B cell (primary cell): ENCODE measurements around the gene KATNAL2. TPM values are rescaled to one million over a fixed set of nuclear protein-coding genes. Genes with fewer than 3 reads are reported as not detected.

Experiments used
- ATAC-seq: fragments of 200-7000 bp; cut with Tn5 transposase; one replicate; pipeline ENCODE4 v1.10.0; 2021; ENCODE audit warnings: low read depth, mild to moderate bottlenecking, moderate number of reproducible peaks, moderate library complexity
- CTCF ChIA-PET: fragments of 350-600 bp; sonication (Branson Sonifier 250); formaldehyde crosslinking; loops from one replicate; lab custom pipeline; 2021; ENCODE audit warnings: antibody characterized with exemption, inconsistent platforms; lab: Charles Lee
- POLR2A ChIA-PET: fragments of 350-600 bp; sonication (Branson Sonifier 250); formaldehyde crosslinking; loops from one replicate; lab custom pipeline; 2021; ENCODE audit warnings: antibody characterized with exemption; lab: Charles Lee
- DNase-seq: peaks from one replicate; pipeline ENCODE4 v3.0.0; 2013
- H2AFZ ChIP-seq: 2 replicates; pipeline ENCODE4 v1.6.1; 2012; ENCODE audit warnings: mild to moderate bottlenecking, low read depth, low read length; ENCODE audit not compliant: insufficient read depth, poor library complexity, severe bottlenecking
- H3K27ac ChIP-seq, 2 donors: 1 replicate in 1 of 2; 2 replicates in 1 of 2; pipeline ENCODE4 v1.5.1; 2012 to 2013; ENCODE audit warnings: low read length in 2 of 2, mild to moderate bottlenecking in 2 of 2, moderate library complexity in 1 of 2
- H3K27me3 ChIP-seq, 4 experiments: fragments of 200-600 bp in 1 of 4; sonication (generic) in 1 of 4; replicated peaks in 1 of 4; 1 replicate in 2 of 4; 2 replicates in 2 of 4; pipeline versions ENCODE4 v1.6.1 to v1.7.0; 2013 to 2016; ENCODE audit warnings: low read length in 3 of 4, mild to moderate bottlenecking in 2 of 4, mixed read lengths in 1 of 4, moderate library complexity in 1 of 4; ENCODE audit not compliant: insufficient read depth in 4 of 4, control insufficient read depth in 3 of 4; ENCODE audit errors: control extremely low read depth in 1 of 4
- H3K36me3 ChIP-seq, 2 experiments: replicated peaks in 1 of 2; 1 replicate in 1 of 2; 2 replicates in 1 of 2; pipeline versions ENCODE4 v1.6.1 to v1.7.1; 2013; ENCODE audit warnings: low read length in 1 of 2; ENCODE audit not compliant: insufficient read depth in 2 of 2, control insufficient read depth in 1 of 2; ENCODE audit errors: control extremely low read depth in 1 of 2, extremely low read depth in 1 of 2
- H3K4me1 ChIP-seq, 2 donors: fragments of 200-600 bp in 1 of 2; sonication (generic) in 1 of 2; 1 replicate in 1 of 2; 2 replicates in 1 of 2; pipeline versions ENCODE4 v1.5.1 to v1.6.1; 2013 to 2017; ENCODE audit warnings: low read length in 2 of 2; ENCODE audit not compliant: control insufficient read depth in 2 of 2, insufficient read depth in 2 of 2
- H3K4me2 ChIP-seq: replicated peaks from 2 replicates; pipeline ENCODE3; 2012; ENCODE audit warnings: mild to moderate bottlenecking, low read depth, low read length; ENCODE audit not compliant: poor library complexity, severe bottlenecking
- H3K4me3 ChIP-seq, 5 experiments: fragments of 200-600 bp in 1 of 5; sonication (generic) in 1 of 5; 1 replicate in 3 of 5; 2 replicates in 2 of 5; pipeline versions ENCODE4 v1.5.1 to v1.7.0; 2011 to 2016; ENCODE audit warnings: low read length in 4 of 5, mild to moderate bottlenecking in 4 of 5, low read depth in 2 of 5, control low read depth in 1 of 5, moderate library complexity in 1 of 5; ENCODE audit not compliant: insufficient read depth in 1 of 5; ENCODE audit errors: control extremely low read depth in 1 of 5, extremely low read depth in 1 of 5
- H3K79me2 ChIP-seq: fragments of 200-600 bp; sonication (generic); one replicate; pipeline ENCODE4 v1.6.0; 2016; ENCODE audit warnings: low read length; ENCODE audit not compliant: control insufficient read depth, insufficient read depth
- H3K9ac ChIP-seq: fragments of 200-600 bp; sonication (generic); 2 replicates; pipeline ENCODE4 v1.6.1; 2017; ENCODE audit warnings: mild to moderate bottlenecking, low read length, moderate library complexity
- H3K9me3 ChIP-seq, 3 donors: one replicate each; pipeline versions ENCODE4 v1.6.1 to v1.7.1; 2013; ENCODE audit warnings: low read length in 2 of 3; ENCODE audit not compliant: control insufficient read depth in 2 of 3, insufficient read depth in 1 of 3; ENCODE audit errors: control extremely low read depth in 1 of 3
- H4K20me1 ChIP-seq: 2 replicates; pipeline ENCODE4 v1.6.0; 2012; ENCODE audit warnings: mild to moderate bottlenecking, low read length; ENCODE audit not compliant: insufficient read depth, control insufficient read depth, poor library complexity, severe bottlenecking
- H3K27ac Mint-ChIP-seq: one replicate; pipeline ENCODE4 v1.8.0; 2021; ENCODE audit warnings: mixed read lengths
- H3K27me3 Mint-ChIP-seq: one replicate; pipeline ENCODE4 v1.8.0; 2021; ENCODE audit warnings: mixed read lengths
- H3K4me1 Mint-ChIP-seq: one replicate; pipeline ENCODE4 v1.8.0; 2021; ENCODE audit warnings: mixed read lengths
- H3K4me3 Mint-ChIP-seq: one replicate; pipeline ENCODE4 v1.8.0; 2021; ENCODE audit warnings: mixed read lengths
- H3K9me3 Mint-ChIP-seq: one replicate; pipeline ENCODE4 v1.8.0; 2022; ENCODE audit warnings: mixed read lengths; ENCODE audit not compliant: insufficient read depth
- EZH2 ChIP-seq: IDR thresholded peaks from 2 replicates; pipeline ENCODE4 v1.6.1; 2012; ENCODE audit warnings: borderline replicate concordance, low read depth, mild to moderate bottlenecking, moderate library complexity, low read length; ENCODE audit not compliant: insufficient read depth, poor library complexity, severe bottlenecking
- WGBS: methylation state at CpG from one replicate; pipeline ENCODE4 v1.1.5; 2013; ENCODE audit warnings: missing lambda C conversion rate; ENCODE audit not compliant: insufficient coverage; 5-methylcytosine and 5-hydroxymethylcytosine counted together
- intact Hi-C: fragments of 100-400 bp; cut with micrococcal nuclease; formaldehyde crosslinking; loops from one replicate; pipeline ENCODE4 v1.10.0; 2022
- polyA plus RNA-seq: library from polyadenylated mRNA; depleted of rRNA; stranded (reverse); fragments of >200 nt; gene quantifications from 2 replicates; pipeline ENCODE4 v1.2.3, GENCODE V29; 2012
- total RNA-seq, 2 donors: library from RNA; stranded (reverse); fragments of 120-200 nt in 1 of 2; gene quantifications; 1 replicate in 1 of 2; 2 replicates in 1 of 2; pipeline versions ENCODE4 v1.2.3 to v1.2.4, GENCODE V29; 2013 to 2022
- TF ChIP-seq, protein P1 (sequence below): fragments of 200-600 bp; IDR thresholded peaks from one replicate; pipeline ENCODE4 v1.8.0; 2022; ENCODE audit warnings: antibody characterized with exemption, mild to moderate bottlenecking

The KATNAL2 gene
- total and polyA plus RNA-seq, 2 donors (not counting 1 experiment from before 2014, with no cell fraction given): 1.3 to 3.1 TPM

- Mint-ChIP-seq H3K4me3 (no peak overlapping the region), H3K27ac (no peak overlapping the region), H3K27me3 (peaks cover 3% of the 10 kb centered on the region), H3K4me1 (no peaks in the 10 kb centered on the region), H3K9me3 (no peaks in the 10 kb centered on the region)
- H3K79me2 ChIP-seq: no peaks in the 10 kb centered on the region
- no peaks in the 10 kb centered on the region for H3K4me1 ChIP-seq
- no peaks in the 10 kb centered on the region for H3K36me3 ChIP-seq
- DNase-seq (no peak), ATAC-seq (no peak)
- ChIA-PET POLR2A (no interaction called here), CTCF (interaction anchor here (0.8 to 2.7 kb wide), 3 partner anchors 148 to 694 kb away, joined by 3 to 13 read pairs (median 4); no protein-coding TSS in a partner anchor)
- no peaks in the 10 kb centered on the region for H3K27me3 ChIP-seq
- no peaks in the 10 kb centered on the region for H4K20me1 ChIP-seq
- no peak overlapping the region for H3K27ac ChIP-seq
- no peak overlapping the region for H3K9ac ChIP-seq
- H3K4me3 ChIP-seq: no peak overlapping the region
- H3K9me3 ChIP-seq: no peaks in the 10 kb centered on the region
- TF ChIP-seq EZH2: no peak
- TF ChIP-seq, protein P1, sequence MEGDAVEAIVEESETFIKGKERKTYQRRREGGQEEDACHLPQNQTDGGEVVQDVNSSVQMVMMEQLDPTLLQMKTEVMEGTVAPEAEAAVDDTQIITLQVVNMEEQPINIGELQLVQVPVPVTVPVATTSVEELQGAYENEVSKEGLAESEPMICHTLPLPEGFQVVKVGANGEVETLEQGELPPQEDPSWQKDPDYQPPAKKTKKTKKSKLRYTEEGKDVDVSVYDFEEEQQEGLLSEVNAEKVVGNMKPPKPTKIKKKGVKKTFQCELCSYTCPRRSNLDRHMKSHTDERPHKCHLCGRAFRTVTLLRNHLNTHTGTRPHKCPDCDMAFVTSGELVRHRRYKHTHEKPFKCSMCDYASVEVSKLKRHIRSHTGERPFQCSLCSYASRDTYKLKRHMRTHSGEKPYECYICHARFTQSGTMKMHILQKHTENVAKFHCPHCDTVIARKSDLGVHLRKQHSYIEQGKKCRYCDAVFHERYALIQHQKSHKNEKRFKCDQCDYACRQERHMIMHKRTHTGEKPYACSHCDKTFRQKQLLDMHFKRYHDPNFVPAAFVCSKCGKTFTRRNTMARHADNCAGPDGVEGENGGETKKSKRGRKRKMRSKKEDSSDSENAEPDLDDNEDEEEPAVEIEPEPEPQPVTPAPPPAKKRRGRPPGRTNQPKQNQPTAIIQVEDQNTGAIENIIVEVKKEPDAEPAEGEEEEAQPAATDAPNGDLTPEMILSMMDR: no peak
- H2AFZ ChIP-seq: no peak overlapping the region
- WGBS: no CpG with 5 or more reads among the region's 5 CpGs
- no peak overlapping the region for H3K4me2 ChIP-seq
- intact Hi-C loops: no loop called here
These were observed 137.0 kb downstream of the KATNAL2 start for GRCh38 chr18:47054369-47054768.

GRCh38 chr18:47062471-47062870 lies 145.1 kb downstream of the KATNAL2 start:
- intact Hi-C loops: no loop called here
- Histone ChIP-seq H2AFZ (no peak overlapping the region), H3K4me2 (no peak overlapping the region), H3K4me1 (no peaks in the 10 kb centered on the region), H3K9ac (no peak overlapping the region), H3K4me3 (no peak overlapping the region), H3K27ac (no peak overlapping the region), H3K36me3 (no peaks in the 10 kb centered on the region), H3K27me3 (no peaks in the 10 kb centered on the region), H3K79me2 (no peaks in the 10 kb centered on the region), H4K20me1 (no peaks in the 10 kb centered on the region), H3K9me3 (no peaks in the 10 kb centered on the region)
- no peak for ATAC-seq
- no peak for TF ChIP-seq EZH2
- ChIA-PET POLR2A (no interaction called here), CTCF (no interaction called here)
- Mint-ChIP-seq H3K4me3 (no peak overlapping the region), H3K27me3 (no peaks in the 10 kb centered on the region), H3K27ac (no peak overlapping the region), H3K9me3 (no peaks in the 10 kb centered on the region), H3K4me1 (no peaks in the 10 kb centered on the region)
- no CpG with 5 or more reads among the region's 2 CpGs for WGBS
- no peak for DNase-seq
